Naive thymus-derived CD4-positive, alpha-beta T cell (primary cell): ENCODE measurements around the gene POLR2F. TPM values are rescaled to one million over a fixed set of nuclear protein-coding genes. Genes with fewer than 3 reads are reported as not detected.

Experiments
- ATAC-seq: fragments of 150-1000 bp; cut with Tn5 transposase; 2 replicates; pipeline ENCODE4 v1.10.0; 2021; ENCODE audit warnings: mild to moderate bottlenecking, moderate library complexity
- CTCF ChIA-PET: fragments of 350-600 bp; sonication (Branson Sonifier 250); formaldehyde crosslinking; loops from one replicate; lab custom pipeline; 2021; ENCODE audit warnings: antibody characterized with exemption; lab: Charles Lee
- POLR2A ChIA-PET: fragments of 350-600 bp; sonication (Branson Sonifier 250); formaldehyde crosslinking; loops from one replicate; lab custom pipeline; 2021; ENCODE audit warnings: antibody characterized with exemption, inconsistent platforms; lab: Charles Lee
- DNase-seq, 9 donors: peaks; one replicate each; pipeline versions ENCODE4 v3.0.0 to v3.0.0-alpha.2; 2020 to 2022; ENCODE audit warnings: mixed read lengths in 1 of 9
- H3K27ac ChIP-seq: one replicate; pipeline ENCODE4 v1.7.0; 2013; ENCODE audit warnings: mild to moderate bottlenecking, low read depth, low read length, moderate library complexity
- H3K27me3 ChIP-seq, 2 donors: one replicate each; pipeline ENCODE4 v1.7.0; 2013; ENCODE audit warnings: low read length in 2 of 2, mild to moderate bottlenecking in 2 of 2, moderate library complexity in 2 of 2; ENCODE audit not compliant: control insufficient read depth in 2 of 2, insufficient read depth in 2 of 2
- H3K36me3 ChIP-seq, 3 experiments: 1 replicate in 2 of 3; 2 replicates in 1 of 3; pipeline ENCODE4 v1.7.0; 2013; ENCODE audit warnings: low read length in 3 of 3, mild to moderate bottlenecking in 3 of 3, moderate library complexity in 1 of 3; ENCODE audit not compliant: insufficient read depth in 3 of 3, control insufficient read depth in 2 of 3
- H3K4me1 ChIP-seq, 2 donors: one replicate each; pipeline ENCODE4 v1.7.0; 2013; ENCODE audit warnings: low read length in 2 of 2, mild to moderate bottlenecking in 2 of 2, moderate library complexity in 1 of 2; ENCODE audit not compliant: control insufficient read depth in 2 of 2, insufficient read depth in 2 of 2
- H3K4me3 ChIP-seq: 2 replicates; pipeline ENCODE4 v1.7.0; 2013; ENCODE audit warnings: mild to moderate bottlenecking, low read length
- H3K9me3 ChIP-seq, 3 experiments: 1 replicate in 2 of 3; 2 replicates in 1 of 3; pipeline ENCODE4 v1.7.0; 2013; ENCODE audit warnings: low read length in 3 of 3; ENCODE audit not compliant: control insufficient read depth in 2 of 3
- H3K27ac Mint-ChIP-seq, 9 donors: one replicate each; pipeline ENCODE4 v1.8.0; 2020 to 2022; ENCODE audit warnings: mixed read lengths in 9 of 9, mild to moderate bottlenecking in 8 of 9, moderate library complexity in 5 of 9, inconsistent platforms in 2 of 9
- H3K27me3 Mint-ChIP-seq, 5 donors: one replicate each; pipeline ENCODE4 v1.8.0; 2021 to 2022; ENCODE audit warnings: mixed read lengths in 5 of 5, mild to moderate bottlenecking in 1 of 5
- H3K36me3 Mint-ChIP-seq, 5 donors: one replicate each; pipeline ENCODE4 v1.8.0; 2020 to 2022; ENCODE audit warnings: mixed read lengths in 5 of 5, mild to moderate bottlenecking in 3 of 5, inconsistent platforms in 1 of 5
- H3K4me1 Mint-ChIP-seq, 7 donors: one replicate each; pipeline ENCODE4 v1.8.0; 2020 to 2022; ENCODE audit warnings: mixed read lengths in 7 of 7, mild to moderate bottlenecking in 3 of 7, inconsistent platforms in 1 of 7
- H3K4me3 Mint-ChIP-seq, 10 donors: one replicate each; pipeline ENCODE4 v1.8.0; 2020 to 2022; ENCODE audit warnings: mild to moderate bottlenecking in 10 of 10, mixed read lengths in 10 of 10, moderate library complexity in 6 of 10, inconsistent platforms in 2 of 10
- H3K9me3 Mint-ChIP-seq, 11 donors: one replicate each; pipeline ENCODE4 v1.8.0; 2020 to 2022; ENCODE audit warnings: mixed read lengths in 11 of 11, mild to moderate bottlenecking in 4 of 11, inconsistent platforms in 1 of 11, moderate library complexity in 1 of 11
- intact Hi-C, 2 donors: fragments of 100-400 bp; cut with micrococcal nuclease; formaldehyde crosslinking; loops; one replicate each; pipeline ENCODE4 v1.15.1; 2023
- polyA plus RNA-seq, 2 donors: library from polyadenylated mRNA; unstranded; fragments of 300-500 nt; fragmentation: Illumina TruSeq; gene quantifications; one replicate each; pipeline ENCODE4 v1.2.3, GENCODE V29; 2021
- total RNA-seq, 6 experiments: library from RNA in 5 of 6; stranded (reverse) in 5 of 6; gene quantifications; 1 replicate in 5 of 6; 2 replicates in 1 of 6; pipeline ENCODE4 v1.2.3 and lab custom pipeline; 2021 to 2026

The POLR2F gene
- total and polyA plus RNA-seq, 7 experiments from 2014 or later, result 25.9 to 137 (median 45.9) TPM

DNA sequence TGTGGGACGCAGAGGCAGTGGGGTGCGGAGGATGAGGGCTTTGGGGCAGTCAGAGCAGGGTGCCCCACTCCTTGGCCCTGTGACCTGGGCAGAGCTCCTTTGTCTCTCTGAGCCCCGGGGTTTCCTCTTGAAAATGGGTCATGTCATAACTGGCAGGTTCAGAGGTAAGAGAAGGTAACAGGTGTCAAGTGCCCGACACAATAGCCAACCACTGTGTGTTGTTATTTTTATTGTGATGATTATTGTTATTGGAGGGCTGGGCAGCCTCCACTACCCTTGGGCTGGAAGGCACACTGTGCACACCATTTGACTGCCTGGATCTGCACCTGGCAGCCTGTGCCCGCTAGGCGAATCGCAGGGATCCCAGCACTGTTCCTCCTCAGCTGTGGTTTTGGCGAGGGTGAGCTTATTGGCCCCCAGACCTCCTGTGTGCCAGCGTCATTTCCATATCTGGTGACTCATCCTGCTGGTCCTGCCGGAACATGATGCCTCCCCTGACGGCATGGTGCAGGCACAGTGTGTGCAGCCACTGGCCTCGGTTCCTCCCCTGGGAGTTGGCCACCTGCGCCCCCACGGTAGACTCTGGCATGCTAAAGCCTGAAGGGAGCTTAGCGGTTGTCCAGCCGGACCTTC is 46.3 kb downstream of the POLR2F start:
- Mint-ChIP-seq H3K9me3 (no peaks in the 10 kb centered on the region), H3K4me1 (peaks cover 0 to 26% (median 0%) of the 10 kb centered on the region in 7 donors), H3K27me3 (no peaks in the 10 kb centered on the region), H3K27ac (no peak overlapping the region), H3K36me3 (peaks cover 0 to 8% (median 0%) of the 10 kb centered on the region in 5 donors), H3K4me3 (no peak overlapping the region)
- ChIA-PET POLR2A (no interaction called here), CTCF (no interaction called here)
- peaks cover 0 to 36% of the 10 kb centered on the region in 2 donors for H3K4me1 ChIP-seq
- no peaks in the 10 kb centered on the region for H3K36me3 ChIP-seq
- no peaks in the 10 kb centered on the region for H3K9me3 ChIP-seq
- no peak overlapping the region for H3K4me3 ChIP-seq
- H3K27ac ChIP-seq, result no peak overlapping the region
- DNase-seq (no peak), ATAC-seq (peak; percentile 57)
- H3K27me3 ChIP-seq, result no peaks in the 10 kb centered on the region
- intact Hi-C loops, result no loop called here

DNA sequence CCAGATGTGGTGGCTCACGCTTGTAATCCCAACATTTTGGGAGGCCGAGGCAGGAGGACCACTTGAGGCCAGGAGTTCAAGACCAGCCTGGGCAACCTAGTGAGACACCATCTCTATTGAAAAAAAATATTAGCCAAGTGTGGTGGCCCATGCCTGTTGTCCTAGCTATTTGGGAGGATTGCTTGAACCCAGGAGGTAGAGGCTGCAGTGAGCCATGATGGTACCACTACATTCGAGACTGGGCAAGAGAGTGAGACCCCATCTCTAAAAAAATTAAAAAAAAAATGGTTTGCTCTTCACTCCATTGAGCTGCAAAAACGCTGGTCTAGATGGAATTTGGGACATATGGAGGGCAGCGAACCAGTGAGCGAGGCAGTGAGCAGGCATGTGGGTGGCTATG is 52.4 kb downstream of the POLR2F start:
- intact Hi-C loops, result no loop called here
- H3K4me3 ChIP-seq, result no peak overlapping the region
- CTCF ChIA-PET, result no interaction called here
- POLR2A ChIA-PET, result no interaction called here
- no peak overlapping the region for H3K27ac Mint-ChIP-seq
- no peak overlapping the region for H3K4me3 Mint-ChIP-seq
- H3K4me1 Mint-ChIP-seq, result peaks cover 0 to 11% (median 0%) of the 10 kb centered on the region in 7 donors
- no peak for ATAC-seq
- H3K9me3 Mint-ChIP-seq, result no peaks in the 10 kb centered on the region
- peaks cover 0 to 8% (median 0%) of the 10 kb centered on the region in 5 donors for H3K36me3 Mint-ChIP-seq
- H3K4me1 ChIP-seq, result peaks cover 0 to 19% of the 10 kb centered on the region in 2 donors
- no peaks in the 10 kb centered on the region for H3K36me3 ChIP-seq
- no peaks in the 10 kb centered on the region for H3K27me3 ChIP-seq
- DNase-seq, result no peak
- H3K27ac ChIP-seq, result no peak overlapping the region
- no peaks in the 10 kb centered on the region for H3K27me3 Mint-ChIP-seq
- no peaks in the 10 kb centered on the region for H3K9me3 ChIP-seq

DNA sequence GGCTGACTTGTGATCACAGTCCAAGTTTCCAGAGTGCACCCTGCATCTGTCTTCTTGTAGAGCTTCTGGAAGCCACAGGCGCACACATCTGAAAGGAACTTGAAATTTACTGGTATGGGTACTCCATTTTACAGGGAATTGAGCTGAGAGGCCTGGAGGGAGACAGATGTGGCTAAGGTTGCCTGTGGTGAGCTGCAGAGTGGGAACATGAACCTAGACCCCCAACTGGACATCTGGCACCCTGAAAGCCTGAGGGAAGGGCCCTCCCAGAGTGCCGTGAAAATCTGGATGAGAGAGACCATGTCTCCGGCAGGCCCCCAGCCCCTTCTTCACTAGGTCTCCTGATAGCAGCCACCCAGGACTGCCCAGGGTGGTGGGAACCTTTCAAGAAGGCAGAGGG is 53.4 kb downstream of the POLR2F start:
- ATAC-seq, result no peak
- Histone ChIP-seq H3K27ac (no peak overlapping the region), H3K4me1 (peaks cover 0 to 19% of the 10 kb centered on the region in 2 donors), H3K36me3 (no peaks in the 10 kb centered on the region), H3K9me3 (no peaks in the 10 kb centered on the region), H3K4me3 (no peak overlapping the region), H3K27me3 (no peaks in the 10 kb centered on the region)
- H3K4me1 Mint-ChIP-seq, result peaks cover 0 to 11% (median 0%) of the 10 kb centered on the region in 7 donors
- POLR2A ChIA-PET, result no interaction called here
- CTCF ChIA-PET, result no interaction called here
- intact Hi-C loops, result no loop called here
- no peak for DNase-seq
- peaks cover 0 to 4% (median 0%) of the 10 kb centered on the region in 5 donors for H3K36me3 Mint-ChIP-seq
- H3K9me3 Mint-ChIP-seq, result no peaks in the 10 kb centered on the region
- H3K27ac Mint-ChIP-seq, result no peak overlapping the region
- no peaks in the 10 kb centered on the region for H3K27me3 Mint-ChIP-seq
- H3K4me3 Mint-ChIP-seq, result no peak overlapping the region

DNA sequence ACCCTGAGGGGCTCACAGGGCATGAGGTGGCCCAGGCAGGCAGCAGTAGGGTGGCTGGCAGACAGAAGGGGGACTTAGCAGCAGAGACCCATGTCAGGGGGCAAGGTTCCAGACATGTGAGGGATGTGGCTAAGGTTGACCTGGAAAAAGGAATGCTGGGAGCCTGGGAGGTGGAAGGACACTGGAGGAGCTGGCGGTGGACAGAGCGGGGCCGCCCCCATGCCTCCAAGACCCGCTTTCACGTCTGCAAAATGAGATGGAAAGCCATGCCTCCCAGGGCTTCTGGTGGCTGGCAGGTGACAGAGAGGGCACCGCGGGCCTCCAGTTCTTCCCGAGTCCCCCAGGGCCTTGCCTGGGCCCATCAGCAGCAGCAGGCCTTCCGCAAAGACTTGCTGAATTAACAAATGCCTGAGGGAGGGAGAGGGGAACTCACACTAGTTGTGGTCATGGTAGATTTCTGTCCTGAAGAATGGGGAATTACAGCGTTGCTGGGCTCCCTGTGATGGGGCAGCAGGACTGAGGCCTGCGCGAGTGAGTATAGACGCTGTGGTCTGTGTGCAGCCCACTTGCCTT is 53.9 kb downstream of the POLR2F start:
- Mint-ChIP-seq H3K9me3 (no peaks in the 10 kb centered on the region), H3K4me3 (no peak overlapping the region), H3K27ac (no peak overlapping the region), H3K36me3 (peaks cover 0 to 4% (median 0%) of the 10 kb centered on the region in 5 donors), H3K27me3 (no peaks in the 10 kb centered on the region), H3K4me1 (peaks cover 0 to 11% (median 0%) of the 10 kb centered on the region in 7 donors)
- no peaks in the 10 kb centered on the region for H3K9me3 ChIP-seq
- H3K4me3 ChIP-seq, result no peak overlapping the region
- ChIA-PET POLR2A (no interaction called here), CTCF (no interaction called here)
- peaks cover 0 to 19% of the 10 kb centered on the region in 2 donors for H3K4me1 ChIP-seq
- DNase-seq, result no peak
- no peaks in the 10 kb centered on the region for H3K36me3 ChIP-seq
- no peak for ATAC-seq
- H3K27ac ChIP-seq, result no peak overlapping the region
- H3K27me3 ChIP-seq, result no peaks in the 10 kb centered on the region
- intact Hi-C loops, result no loop called here

DNA sequence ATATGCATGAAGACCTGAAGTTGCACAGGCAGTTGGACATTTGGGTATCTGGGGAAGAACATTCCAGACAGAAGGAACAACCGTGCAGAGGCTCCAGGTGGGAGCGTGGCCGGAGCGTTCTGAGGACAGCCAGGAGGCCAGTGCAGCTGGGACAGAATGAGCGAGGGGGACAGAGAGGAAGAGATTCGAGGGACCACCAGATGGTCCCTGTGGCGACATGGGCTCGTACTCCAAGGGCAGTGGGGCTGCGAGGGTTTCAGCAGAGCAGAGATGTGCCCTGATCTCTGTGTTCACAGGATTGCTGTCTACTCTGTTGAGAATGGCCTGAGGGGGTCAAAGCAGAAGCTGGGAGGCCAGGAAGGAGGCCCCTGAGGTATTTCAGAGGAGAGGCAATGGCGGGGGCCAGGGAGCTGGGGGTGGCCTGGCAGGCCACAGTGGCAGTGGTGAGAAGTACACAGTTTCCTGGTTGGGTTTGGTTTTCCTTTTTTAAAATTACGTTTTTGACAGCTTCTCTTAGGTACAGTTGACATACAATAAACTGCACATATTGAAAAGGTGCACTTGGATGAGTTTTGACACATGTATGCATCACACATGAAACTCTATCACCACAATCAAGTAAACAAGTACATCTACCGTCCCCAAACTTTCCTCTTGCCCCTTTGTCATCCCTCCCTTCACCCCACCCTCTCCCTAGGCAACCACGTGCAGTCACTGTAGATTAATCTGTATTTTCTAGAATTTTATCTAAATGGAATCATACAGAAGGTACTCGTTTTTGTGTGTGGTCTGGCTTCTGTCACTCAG is 55.7 kb downstream of the POLR2F start:
- Histone ChIP-seq H3K4me3 (no peak overlapping the region), H3K36me3 (no peaks in the 10 kb centered on the region), H3K9me3 (no peaks in the 10 kb centered on the region), H3K27me3 (no peaks in the 10 kb centered on the region), H3K27ac (no peak overlapping the region), H3K4me1 (peaks cover 0 to 19% of the 10 kb centered on the region in 2 donors)
- peaks cover 0 to under 1% (median 0%) of the 10 kb centered on the region in 5 donors for H3K36me3 Mint-ChIP-seq
- ATAC-seq (peak; percentile 44), DNase-seq (no peak)
- ChIA-PET CTCF (no interaction called here), POLR2A (no interaction called here)
- peak overlapping the region in 3 of 9 donors; percentile 36 to 90 (median 69) for H3K27ac Mint-ChIP-seq
- H3K4me3 Mint-ChIP-seq, result no peak overlapping the region
- peaks cover 0 to 11% (median 0%) of the 10 kb centered on the region in 7 donors for H3K4me1 Mint-ChIP-seq
- H3K9me3 Mint-ChIP-seq, result no peaks in the 10 kb centered on the region
- intact Hi-C loops, result no loop called here
- no peaks in the 10 kb centered on the region for H3K27me3 Mint-ChIP-seq

DNA sequence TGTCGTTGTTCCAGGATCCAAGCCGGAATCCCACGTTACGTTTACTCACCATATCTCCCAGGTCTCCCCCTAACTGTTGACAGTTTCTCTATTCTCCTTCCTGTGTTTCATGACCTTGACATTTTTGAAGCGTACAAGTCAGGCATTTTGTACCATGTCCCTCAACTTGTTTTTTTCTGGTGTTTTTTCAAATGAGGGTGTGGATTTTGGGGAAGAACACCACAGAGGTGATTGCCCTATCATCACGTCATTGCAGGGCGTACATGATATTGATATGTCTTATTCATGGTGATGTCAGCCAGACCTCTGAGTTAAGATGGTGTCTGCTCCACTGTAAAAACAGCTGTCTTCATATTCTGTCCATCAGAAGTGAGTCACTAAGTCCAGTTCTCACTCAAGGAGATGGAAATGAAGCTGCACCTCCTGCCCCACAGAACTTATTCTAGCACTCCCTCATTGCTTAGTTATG is 59.1 kb downstream of the POLR2F start:
- H3K27me3 ChIP-seq, result no peaks in the 10 kb centered on the region
- no peaks in the 10 kb centered on the region for H3K9me3 Mint-ChIP-seq
- intact Hi-C loops, result no loop called here
- H3K27ac Mint-ChIP-seq, result no peak overlapping the region
- ATAC-seq (no peak), DNase-seq (no peak)
- POLR2A ChIA-PET, result no interaction called here
- no peak overlapping the region for H3K27ac ChIP-seq
- no peaks in the 10 kb centered on the region for H3K27me3 Mint-ChIP-seq
- H3K4me1 Mint-ChIP-seq, result peaks cover 0 to 11% (median 0%) of the 10 kb centered on the region in 7 donors
- H3K4me3 ChIP-seq, result no peak overlapping the region
- H3K36me3 Mint-ChIP-seq, result no peaks in the 10 kb centered on the region
- H3K4me1 ChIP-seq, result peaks cover 0 to 13% of the 10 kb centered on the region in 2 donors
- no peaks in the 10 kb centered on the region for H3K9me3 ChIP-seq
- H3K4me3 Mint-ChIP-seq, result no peak overlapping the region
- CTCF ChIA-PET, result no interaction called here
- H3K36me3 ChIP-seq, result no peaks in the 10 kb centered on the region
